Gastrocnemius medialis (tissue), 4 donors: ENCODE data around the gene HOXA5.

ENCODE experiments used
- CTCF ChIP-seq, 5 experiments: fragments of 450-650 bp in 3 of 5; fragments of 200-600 bp in 2 of 5; sonication (generic) in 2 of 5; IDR thresholded peaks in 4 of 5; conservative IDR thresholded peaks in 1 of 5; 1 replicate in 4 of 5; 2 replicates in 1 of 5; pipeline ENCODE4 v1.5.1; 2016 to 2019; ENCODE audit warnings: antibody characterized with exemption in 5 of 5, mild to moderate bottlenecking in 3 of 5, moderate library complexity in 3 of 5
- POLR2A ChIP-seq, 2 donors: fragments of 450-650 bp; IDR thresholded peaks; one replicate each; pipeline ENCODE4 v1.6.1; 2017; ENCODE audit warnings: antibody characterized with exemption in 2 of 2, mild to moderate bottlenecking in 2 of 2, moderate library complexity in 2 of 2

GRCh38 chr7:27098578-27099451 lies 44.7 kb downstream of the HOXA5 start:
- TF ChIP-seq CTCF (IDR thresholded peaks at IDR 0.05 in 4 of 5, conservative IDR thresholded peaks at IDR 0.05 in 1 of 5) (no peak), POLR2A (IDR thresholded peaks at IDR 0.05) (no peak)
